ENCODE results near the gene UBL4B.

DNA sequence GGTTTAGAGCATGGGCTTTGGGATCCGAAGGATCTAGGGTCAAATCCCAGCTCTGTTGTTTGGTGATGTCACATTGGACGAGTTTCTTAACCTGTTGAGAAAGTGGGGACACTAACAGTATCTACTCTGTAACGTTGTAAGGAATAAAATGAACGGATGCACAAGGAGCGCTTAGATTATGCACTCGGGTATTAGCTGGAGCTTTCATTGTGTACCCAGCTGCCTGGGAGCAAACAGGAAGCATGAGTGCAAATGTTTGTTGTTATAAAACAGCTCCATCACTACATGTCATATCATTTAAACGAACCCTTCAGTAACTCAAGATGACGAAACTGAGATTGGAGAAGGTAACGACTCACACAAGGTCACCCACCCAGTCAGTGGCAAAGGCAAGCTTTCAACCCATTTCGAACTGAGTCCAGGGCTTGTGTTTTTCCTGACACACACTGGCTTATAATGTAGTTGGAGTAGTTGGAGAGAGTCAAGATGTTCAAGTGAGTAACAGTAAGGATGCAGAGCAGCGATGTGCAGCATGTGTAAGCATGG lies 21.9 kb downstream of the UBL4B start:
- TF ChIP-seq ATF7 (IDR thresholded peaks at IDR 0.05): no peak
- TF ChIP-seq YY1 (IDR thresholded peaks at IDR 0.05; ENCODE audit: borderline replicate concordance in 1 of 3, control insufficient read depth in 1 of 3, extremely low read depth in 1 of 3, insufficient read depth in 3 of 3, insufficient read length in 1 of 3, insufficient replicate concordance in 2 of 3, low read depth in 1 of 3, low read length in 2 of 3): no peak
- no peak for TF ChIP-seq ZEB2 (IDR thresholded peaks at IDR 0.05)
- no peak for TF ChIP-seq CTCF (IDR thresholded peaks at IDR 0.05 in 2 of 3, conservative IDR thresholded peaks at IDR 0.05 in 1 of 3; ENCODE audit: insufficient read depth in 2 of 3, low read depth in 1 of 3, low read length in 3 of 3)
- no peak for TF ChIP-seq ZNF407 (IDR thresholded peaks at IDR 0.05; ENCODE audit: low read depth)
- TF ChIP-seq SP1 (CRISPR knock-in tag; IDR thresholded peaks at IDR 0.05): no peak
- no peak for TF ChIP-seq MED1 (CRISPR knock-in tag; IDR thresholded peaks at IDR 0.05; ENCODE audit: borderline replicate concordance)
- no peak for TF ChIP-seq POLR2A (conservative IDR thresholded peaks at IDR 0.05)
- TF ChIP-seq, protein P1, sequence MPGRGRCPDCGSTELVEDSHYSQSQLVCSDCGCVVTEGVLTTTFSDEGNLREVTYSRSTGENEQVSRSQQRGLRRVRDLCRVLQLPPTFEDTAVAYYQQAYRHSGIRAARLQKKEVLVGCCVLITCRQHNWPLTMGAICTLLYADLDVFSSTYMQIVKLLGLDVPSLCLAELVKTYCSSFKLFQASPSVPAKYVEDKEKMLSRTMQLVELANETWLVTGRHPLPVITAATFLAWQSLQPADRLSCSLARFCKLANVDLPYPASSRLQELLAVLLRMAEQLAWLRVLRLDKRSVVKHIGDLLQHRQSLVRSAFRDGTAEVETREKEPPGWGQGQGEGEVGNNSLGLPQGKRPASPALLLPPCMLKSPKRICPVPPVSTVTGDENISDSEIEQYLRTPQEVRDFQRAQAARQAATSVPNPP (IDR thresholded peaks at IDR 0.05; ENCODE audit: borderline replicate concordance, insufficient read depth, insufficient read length): no peak
- TF ChIP-seq, protein P2, sequence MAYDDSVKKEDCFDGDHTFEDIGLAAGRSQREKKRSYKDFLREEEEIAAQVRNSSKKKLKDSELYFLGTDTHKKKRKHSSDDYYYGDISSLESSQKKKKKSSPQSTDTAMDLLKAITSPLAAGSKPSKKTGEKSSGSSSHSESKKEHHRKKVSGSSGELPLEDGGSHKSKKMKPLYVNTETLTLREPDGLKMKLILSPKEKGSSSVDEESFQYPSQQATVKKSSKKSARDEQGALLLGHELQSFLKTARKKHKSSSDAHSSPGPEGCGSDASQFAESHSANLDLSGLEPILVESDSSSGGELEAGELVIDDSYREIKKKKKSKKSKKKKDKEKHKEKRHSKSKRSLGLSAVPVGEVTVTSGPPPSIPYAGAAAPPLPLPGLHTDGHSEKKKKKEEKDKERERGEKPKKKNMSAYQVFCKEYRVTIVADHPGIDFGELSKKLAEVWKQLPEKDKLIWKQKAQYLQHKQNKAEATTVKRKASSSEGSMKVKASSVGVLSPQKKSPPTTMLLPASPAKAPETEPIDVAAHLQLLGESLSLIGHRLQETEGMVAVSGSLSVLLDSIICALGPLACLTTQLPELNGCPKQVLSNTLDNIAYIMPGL (CRISPR knock-in tag; IDR thresholded peaks at IDR 0.05): no peak
- no peak for TF ChIP-seq ZNF76 (CRISPR knock-in tag; IDR thresholded peaks at IDR 0.05; ENCODE audit: borderline replicate concordance)
- TF ChIP-seq FOXP1 (CRISPR knock-in tag; IDR thresholded peaks at IDR 0.05): no peak
